ENCODE results near the gene OPCML. TPM values are rescaled to one million over a fixed set of nuclear protein-coding genes. Genes with fewer than 3 reads are reported as not detected.

Gene OPCML
- total RNA-seq, 1 experiment from 2014 or later = not detected

- intact Hi-C loops (cut with micrococcal nuclease; ENCODE audit: unreplicated experiment) (no loop called here), in situ Hi-C loops (cut with HindIII; ENCODE audit: low pct_unique_long_range_greater_than_20kb, low sequenced_read_pairs) (no loop called here)
- no peak overlapping the region for H3K4me3 ChIP-seq (ENCODE audit: low read depth in 2 of 2, low read length in 2 of 2)
- no peak for DNase-seq (ENCODE audit: low read depth, low spot score)
- no peak overlapping the region for H3K27ac ChIP-seq (ENCODE audit: low read length)
- H3K27me3 ChIP-seq (ENCODE audit: control insufficient read depth, insufficient read depth, low read length) = no peaks in the 10 kb centered on the region
- ChIA-PET POLR2A (no interaction called here), CTCF (no interaction called here)
- H3K4me1 ChIP-seq (ENCODE audit: control insufficient read depth, insufficient read depth, low read length) = no peaks in the 10 kb centered on the region
- no peaks in the 10 kb centered on the region for H3K36me3 ChIP-seq (ENCODE audit: control insufficient read depth, insufficient read depth, low read length)
- H3K9me3 ChIP-seq (ENCODE audit: control insufficient read depth, insufficient read depth, low read depth, low read length) = no peaks in the 10 kb centered on the region
- no peak for TF ChIP-seq TCF7L2 (IDR thresholded peaks at IDR 0.05; ENCODE audit: low read depth, low read length)
- no peak for TF ChIP-seq POLR2AphosphoS5 (IDR thresholded peaks at IDR 0.05; ENCODE audit: low read depth, low read length)
- TF ChIP-seq, protein P1, sequence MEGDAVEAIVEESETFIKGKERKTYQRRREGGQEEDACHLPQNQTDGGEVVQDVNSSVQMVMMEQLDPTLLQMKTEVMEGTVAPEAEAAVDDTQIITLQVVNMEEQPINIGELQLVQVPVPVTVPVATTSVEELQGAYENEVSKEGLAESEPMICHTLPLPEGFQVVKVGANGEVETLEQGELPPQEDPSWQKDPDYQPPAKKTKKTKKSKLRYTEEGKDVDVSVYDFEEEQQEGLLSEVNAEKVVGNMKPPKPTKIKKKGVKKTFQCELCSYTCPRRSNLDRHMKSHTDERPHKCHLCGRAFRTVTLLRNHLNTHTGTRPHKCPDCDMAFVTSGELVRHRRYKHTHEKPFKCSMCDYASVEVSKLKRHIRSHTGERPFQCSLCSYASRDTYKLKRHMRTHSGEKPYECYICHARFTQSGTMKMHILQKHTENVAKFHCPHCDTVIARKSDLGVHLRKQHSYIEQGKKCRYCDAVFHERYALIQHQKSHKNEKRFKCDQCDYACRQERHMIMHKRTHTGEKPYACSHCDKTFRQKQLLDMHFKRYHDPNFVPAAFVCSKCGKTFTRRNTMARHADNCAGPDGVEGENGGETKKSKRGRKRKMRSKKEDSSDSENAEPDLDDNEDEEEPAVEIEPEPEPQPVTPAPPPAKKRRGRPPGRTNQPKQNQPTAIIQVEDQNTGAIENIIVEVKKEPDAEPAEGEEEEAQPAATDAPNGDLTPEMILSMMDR (IDR thresholded peaks at IDR 0.05) = no peak
- TF ChIP-seq, protein P2, sequence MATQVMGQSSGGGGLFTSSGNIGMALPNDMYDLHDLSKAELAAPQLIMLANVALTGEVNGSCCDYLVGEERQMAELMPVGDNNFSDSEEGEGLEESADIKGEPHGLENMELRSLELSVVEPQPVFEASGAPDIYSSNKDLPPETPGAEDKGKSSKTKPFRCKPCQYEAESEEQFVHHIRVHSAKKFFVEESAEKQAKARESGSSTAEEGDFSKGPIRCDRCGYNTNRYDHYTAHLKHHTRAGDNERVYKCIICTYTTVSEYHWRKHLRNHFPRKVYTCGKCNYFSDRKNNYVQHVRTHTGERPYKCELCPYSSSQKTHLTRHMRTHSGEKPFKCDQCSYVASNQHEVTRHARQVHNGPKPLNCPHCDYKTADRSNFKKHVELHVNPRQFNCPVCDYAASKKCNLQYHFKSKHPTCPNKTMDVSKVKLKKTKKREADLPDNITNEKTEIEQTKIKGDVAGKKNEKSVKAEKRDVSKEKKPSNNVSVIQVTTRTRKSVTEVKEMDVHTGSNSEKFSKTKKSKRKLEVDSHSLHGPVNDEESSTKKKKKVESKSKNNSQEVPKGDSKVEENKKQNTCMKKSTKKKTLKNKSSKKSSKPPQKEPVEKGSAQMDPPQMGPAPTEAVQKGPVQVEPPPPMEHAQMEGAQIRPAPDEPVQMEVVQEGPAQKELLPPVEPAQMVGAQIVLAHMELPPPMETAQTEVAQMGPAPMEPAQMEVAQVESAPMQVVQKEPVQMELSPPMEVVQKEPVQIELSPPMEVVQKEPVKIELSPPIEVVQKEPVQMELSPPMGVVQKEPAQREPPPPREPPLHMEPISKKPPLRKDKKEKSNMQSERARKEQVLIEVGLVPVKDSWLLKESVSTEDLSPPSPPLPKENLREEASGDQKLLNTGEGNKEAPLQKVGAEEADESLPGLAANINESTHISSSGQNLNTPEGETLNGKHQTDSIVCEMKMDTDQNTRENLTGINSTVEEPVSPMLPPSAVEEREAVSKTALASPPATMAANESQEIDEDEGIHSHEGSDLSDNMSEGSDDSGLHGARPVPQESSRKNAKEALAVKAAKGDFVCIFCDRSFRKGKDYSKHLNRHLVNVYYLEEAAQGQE (IDR thresholded peaks at IDR 0.05; ENCODE audit: insufficient read depth in 1 of 2, low read depth in 2 of 2, low read length in 1 of 2) = no peak
- no peak for TF ChIP-seq SIN3A (IDR thresholded peaks at IDR 0.05; ENCODE audit: borderline replicate concordance, insufficient read depth, low read depth, low read length)
- no TSS peak for BruUV-seq (replicated peaks)
- no peak for ATAC-seq
Observed at GRCh38 chr11:133021553-133021952, 510.7 kb downstream of the OPCML start.

DNA sequence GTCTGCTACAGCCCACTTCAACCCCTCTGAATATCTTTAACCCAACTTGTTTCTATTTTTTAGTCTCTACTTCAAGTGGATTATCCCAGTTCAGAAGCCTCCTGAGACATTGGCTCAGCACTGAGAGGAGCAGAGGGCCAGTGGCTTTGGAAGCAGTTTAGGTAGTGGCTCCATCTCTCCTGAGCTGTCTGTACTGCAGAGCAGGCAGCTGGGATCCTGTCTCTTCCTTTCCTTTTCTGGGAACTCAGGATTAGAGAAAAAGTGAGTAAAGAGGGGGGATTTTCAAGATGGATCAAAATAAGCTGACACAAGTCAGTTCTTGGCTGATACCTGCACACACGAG is 512.0 kb downstream of the OPCML start:
- TF ChIP-seq TCF7L2 (IDR thresholded peaks at IDR 0.05; ENCODE audit: low read depth, low read length) = no peak
- TF ChIP-seq SIN3A (IDR thresholded peaks at IDR 0.05; ENCODE audit: borderline replicate concordance, insufficient read depth, low read depth, low read length) = no peak
- no peak for TF ChIP-seq POLR2AphosphoS5 (IDR thresholded peaks at IDR 0.05; ENCODE audit: low read depth, low read length)
- TF ChIP-seq, protein P2 (IDR thresholded peaks at IDR 0.05; ENCODE audit: insufficient read depth in 1 of 2, low read depth in 2 of 2, low read length in 1 of 2) = no peak
- TF ChIP-seq, protein P1 (IDR thresholded peaks at IDR 0.05) = no peak
- DNase-seq (ENCODE audit: low read depth, low spot score) (no peak), ATAC-seq (no peak)
- POLR2A ChIA-PET = no interaction called here
- no peaks in the 10 kb centered on the region for H3K4me1 ChIP-seq (ENCODE audit: control insufficient read depth, insufficient read depth, low read length)
- no peak overlapping the region for H3K27ac ChIP-seq (ENCODE audit: low read length)
- H3K27me3 ChIP-seq (ENCODE audit: control insufficient read depth, insufficient read depth, low read length) = no peaks in the 10 kb centered on the region
- no peaks in the 10 kb centered on the region for H3K36me3 ChIP-seq (ENCODE audit: control insufficient read depth, insufficient read depth, low read length)
- no peaks in the 10 kb centered on the region for H3K9me3 ChIP-seq (ENCODE audit: control insufficient read depth, insufficient read depth, low read depth, low read length)
- CTCF ChIA-PET = no interaction called here
- H3K4me3 ChIP-seq (ENCODE audit: low read depth in 2 of 2, low read length in 2 of 2) = no peak overlapping the region
- BruUV-seq (replicated peaks) = no TSS peak
- in situ Hi-C loops (cut with HindIII; ENCODE audit: low pct_unique_long_range_greater_than_20kb, low sequenced_read_pairs) = no loop called here
- intact Hi-C loops (cut with micrococcal nuclease; ENCODE audit: unreplicated experiment) = no loop called here
